Measurements from ENCODE around the gene GPBP1.

GRCh38 chr5:57311921-57312735 is 138.3 kb downstream of the GPBP1 start:
- TF ChIP-seq POLR2AphosphoS5 (IDR thresholded peaks at IDR 0.05) (no peak), CTCF (IDR thresholded peaks at IDR 0.05; ENCODE audit: poor library complexity, severe bottlenecking) (no peak), EZH2 (IDR thresholded peaks at IDR 0.05; ENCODE audit: borderline replicate concordance, insufficient read depth, low read length, poor library complexity, severe bottlenecking) (no peak), TAF1 (IDR thresholded peaks at IDR 0.05; ENCODE audit: low read depth) (no peak), EP300 (conservative IDR thresholded peaks at IDR 0.05; ENCODE audit: poor library complexity, severe bottlenecking) (no peak), SMC3 (conservative IDR thresholded peaks at IDR 0.05; ENCODE audit: poor library complexity) (no peak)

Data from neural cell (in vitro differentiated cells).